Endodermal cell (in vitro differentiated cells): ENCODE data around the gene CT47B1. TPM values are rescaled to one million over a fixed set of nuclear protein-coding genes. Genes with fewer than 3 reads are reported as not detected.

Source experiments
- DNase-seq: peaks from one replicate; pipeline ENCODE4 v3.0.0-alpha.2; 2017
- H3K27ac ChIP-seq: 2 replicates; pipeline ENCODE4 v1.5.1; 2013; ENCODE audit warnings: mild to moderate bottlenecking, low read depth, low read length, moderate library complexity
- H3K27me3 ChIP-seq: 2 replicates; pipeline ENCODE4 v1.6.1; 2013; ENCODE audit warnings: mild to moderate bottlenecking, low read length, moderate library complexity; ENCODE audit not compliant: insufficient read depth, control insufficient read depth, poor library complexity, severe bottlenecking
- H3K36me3 ChIP-seq: 2 replicates; pipeline ENCODE4 v1.7.0; 2013; ENCODE audit warnings: mild to moderate bottlenecking, low read length, moderate library complexity; ENCODE audit not compliant: control insufficient read depth, insufficient read depth
- H3K4me1 ChIP-seq: one replicate; pipeline ENCODE4 v1.7.0; 2013; ENCODE audit warnings: low read length; ENCODE audit not compliant: control insufficient read depth, insufficient read depth
- H3K4me3 ChIP-seq: 2 replicates; pipeline ENCODE4 v1.5.1; 2013; ENCODE audit warnings: mild to moderate bottlenecking, low read length, moderate library complexity
- H3K9ac ChIP-seq: 2 replicates; pipeline ENCODE4 v1.6.1; 2013; ENCODE audit warnings: mild to moderate bottlenecking, low read length, moderate library complexity; ENCODE audit not compliant: poor library complexity, severe bottlenecking; ENCODE audit errors: extremely low read depth
- H3K9me3 ChIP-seq: 2 replicates; pipeline ENCODE4 v1.6.1; 2013; ENCODE audit warnings: mild to moderate bottlenecking, low read length, moderate library complexity; ENCODE audit not compliant: control insufficient read depth
- H3K27ac Mint-ChIP-seq: 2 replicates; pipeline ENCODE4 v1.8.0; 2020; ENCODE audit warnings: mixed read lengths
- H3K27me3 Mint-ChIP-seq: 2 replicates; pipeline ENCODE4 v1.8.0; 2021; ENCODE audit warnings: mild to moderate bottlenecking, mixed read lengths; ENCODE audit not compliant: insufficient read depth
- H3K36me3 Mint-ChIP-seq: 2 replicates; pipeline ENCODE4 v1.8.0; 2020; ENCODE audit warnings: low read depth, mixed read lengths
- H3K4me1 Mint-ChIP-seq: 2 replicates; pipeline ENCODE4 v1.8.0; 2020; ENCODE audit warnings: mixed read lengths
- H3K4me3 Mint-ChIP-seq: 2 replicates; pipeline ENCODE4 v1.8.0; 2020; ENCODE audit warnings: mild to moderate bottlenecking, moderate library complexity, mixed read lengths
- H3K9me3 Mint-ChIP-seq: 2 replicates; pipeline ENCODE4 v1.8.0; 2020; ENCODE audit warnings: mild to moderate bottlenecking, mixed read lengths
- WGBS, 2 experiments: methylation state at CpG; one replicate each; pipeline versions ENCODE4 v1.1.5 to v1.1.7; 2013; ENCODE audit warnings: missing lambda C conversion rate in 2 of 2, mixed read lengths in 1 of 2; ENCODE audit not compliant: insufficient coverage in 1 of 2, insufficient read length in 1 of 2; 5-methylcytosine and 5-hydroxymethylcytosine counted together
- total RNA-seq, 2 donors: library from RNA; stranded (reverse); fragmentation: NEBNext Ultra II Directional in 1 of 2; extraction: Animal tissue kit (Norgen Biotek cat#: 25700) in 1 of 2; gene quantifications; 2 replicates in 1 of 2; 3 replicates in 1 of 2; pipeline ENCODE4 v1.2.1, GENCODE V29; 2021
- TF ChIP-seq, protein P1 (sequence below): fragments of 200-600 bp; sonication (generic); conservative IDR thresholded peaks from 2 replicates; pipeline ENCODE4 v1.5.0; 2021; ENCODE audit warnings: antibody characterized with exemption, mild to moderate bottlenecking

The CT47B1 gene
- total RNA-seq, 2 donors from 2014 or later, result not detected

DNA sequence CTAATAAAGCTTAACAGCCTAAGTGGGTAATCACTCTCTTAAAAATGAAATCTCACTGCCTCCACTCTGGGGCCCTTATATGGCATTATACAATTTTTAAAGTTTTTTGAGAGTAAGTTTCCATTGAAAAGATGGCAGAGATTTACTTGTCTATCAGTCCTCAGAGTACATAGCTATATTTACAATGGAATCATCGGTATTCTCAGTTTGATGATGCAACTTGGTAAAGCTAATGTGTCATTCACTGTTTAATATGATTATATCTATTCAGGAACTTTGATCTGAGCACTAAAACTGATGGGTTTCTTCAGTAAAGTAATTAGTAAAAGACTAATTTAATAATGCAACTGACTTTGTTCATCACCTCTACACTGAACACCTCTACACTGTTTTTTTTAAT is 51.6 kb downstream of the CT47B1 start:
- Histone ChIP-seq H3K27me3 (peaks cover 53% of the 10 kb centered on the region), H3K27ac (no peak overlapping the region), H3K4me3 (no peak overlapping the region), H3K9ac (no peak overlapping the region), H3K4me1 (no peaks in the 10 kb centered on the region), H3K36me3 (no peaks in the 10 kb centered on the region), H3K9me3 (no peaks in the 10 kb centered on the region)
- Mint-ChIP-seq H3K36me3 (no peaks in the 10 kb centered on the region), H3K9me3 (peaks cover 50% of the 10 kb centered on the region), H3K4me1 (no peaks in the 10 kb centered on the region), H3K27me3 (peaks cover 98% of the 10 kb centered on the region), H3K27ac (no peak overlapping the region), H3K4me3 (no peak overlapping the region)
- no peak for DNase-seq
- WGBS, 2 experiments, result 43% methylated on average over 1 of the region's 1 CpG; no CpG with 5 or more reads in 1 of the 2 experiments
- TF ChIP-seq, protein P1, sequence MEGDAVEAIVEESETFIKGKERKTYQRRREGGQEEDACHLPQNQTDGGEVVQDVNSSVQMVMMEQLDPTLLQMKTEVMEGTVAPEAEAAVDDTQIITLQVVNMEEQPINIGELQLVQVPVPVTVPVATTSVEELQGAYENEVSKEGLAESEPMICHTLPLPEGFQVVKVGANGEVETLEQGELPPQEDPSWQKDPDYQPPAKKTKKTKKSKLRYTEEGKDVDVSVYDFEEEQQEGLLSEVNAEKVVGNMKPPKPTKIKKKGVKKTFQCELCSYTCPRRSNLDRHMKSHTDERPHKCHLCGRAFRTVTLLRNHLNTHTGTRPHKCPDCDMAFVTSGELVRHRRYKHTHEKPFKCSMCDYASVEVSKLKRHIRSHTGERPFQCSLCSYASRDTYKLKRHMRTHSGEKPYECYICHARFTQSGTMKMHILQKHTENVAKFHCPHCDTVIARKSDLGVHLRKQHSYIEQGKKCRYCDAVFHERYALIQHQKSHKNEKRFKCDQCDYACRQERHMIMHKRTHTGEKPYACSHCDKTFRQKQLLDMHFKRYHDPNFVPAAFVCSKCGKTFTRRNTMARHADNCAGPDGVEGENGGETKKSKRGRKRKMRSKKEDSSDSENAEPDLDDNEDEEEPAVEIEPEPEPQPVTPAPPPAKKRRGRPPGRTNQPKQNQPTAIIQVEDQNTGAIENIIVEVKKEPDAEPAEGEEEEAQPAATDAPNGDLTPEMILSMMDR, result no peak

- peaks cover 95% of the 10 kb centered on the region for H3K27me3 Mint-ChIP-seq
- TF ChIP-seq, protein P1, result no peak
- no peaks in the 10 kb centered on the region for H3K4me1 Mint-ChIP-seq
- H3K9me3 Mint-ChIP-seq, result peaks cover 47% of the 10 kb centered on the region
- no peak for DNase-seq
- H3K36me3 Mint-ChIP-seq, result no peaks in the 10 kb centered on the region
- no peak overlapping the region for H3K27ac ChIP-seq
- no peak overlapping the region for H3K9ac ChIP-seq
- no peak overlapping the region for H3K4me3 Mint-ChIP-seq
- H3K36me3 ChIP-seq, result no peaks in the 10 kb centered on the region
- H3K9me3 ChIP-seq, result no peaks in the 10 kb centered on the region
- H3K4me1 ChIP-seq, result no peaks in the 10 kb centered on the region
- H3K27me3 ChIP-seq, result peaks cover 56% of the 10 kb centered on the region
- no peak overlapping the region for H3K27ac Mint-ChIP-seq
- H3K4me3 ChIP-seq, result no peak overlapping the region
Measured at GRCh38 chrX:120823556-120823955, 52.1 kb downstream of the CT47B1 start.

Other genes with a start within 250 kb of the CT47B1 start
- 10 to 100 TPM; 16.6 to 17.9 TPM for gene C1GALT1C1, start 245.8 kb downstream of the CT47B1 start, total RNA-seq
- not detected for gene CT47A11, start 61.3 kb upstream of the CT47B1 start, total RNA-seq
- gene CT47A10, start 66.2 kb upstream of the CT47B1 start, total RNA-seq, result not detected
- not detected for gene CT47A9, start 71.0 kb upstream of the CT47B1 start, total RNA-seq
- not detected for gene CT47A8, start 75.9 kb upstream of the CT47B1 start, total RNA-seq
- not detected for gene CT47A7, start 80.7 kb upstream of the CT47B1 start, total RNA-seq
- not detected for gene CT47A6, start 85.6 kb upstream of the CT47B1 start, total RNA-seq
- not detected for gene CT47A5, start 90.5 kb upstream of the CT47B1 start, total RNA-seq
- gene CT47A4, start 95.3 kb upstream of the CT47B1 start, total RNA-seq, result not detected
- not detected for gene CT47A3, start 100.2 kb upstream of the CT47B1 start, total RNA-seq
- gene CT47A2, start 105.1 kb upstream of the CT47B1 start, total RNA-seq, result not detected
- not detected for gene CT47A1, start 109.9 kb upstream of the CT47B1 start, total RNA-seq
- 1 to 10 TPM; 3.6 to 7.9 TPM for gene GLUD2, start 171.7 kb upstream of the CT47B1 start, total RNA-seq